NCI-H146 (cell line): ENCODE data around the gene DCAF11.

Experiments
- DNase-seq: peaks from one replicate; lab custom pipeline; 2025; lab: John Stamatoyannopoulos, UW

Gene DCAF11

GRCh38 chr14:24079491-24080141 is 35.0 kb upstream of the DCAF11 start:
- peak; percentile 60 for DNase-seq

GRCh38 chr14:24080142-24080530 is 34.4 kb upstream of the DCAF11 start:
- DNase-seq, result no peak

GRCh38 chr14:24080888-24081738 is 33.5 kb upstream of the DCAF11 start:
- peak; percentile 81 for DNase-seq

- DNase-seq, result no peak
Observed at GRCh38 chr14:24081739-24082211, 32.8 kb upstream of the DCAF11 start.

- DNase-seq, result peak; percentile 7
Observed at GRCh38 chr14:24082411-24083080, 32.0 kb upstream of the DCAF11 start.

DNA sequence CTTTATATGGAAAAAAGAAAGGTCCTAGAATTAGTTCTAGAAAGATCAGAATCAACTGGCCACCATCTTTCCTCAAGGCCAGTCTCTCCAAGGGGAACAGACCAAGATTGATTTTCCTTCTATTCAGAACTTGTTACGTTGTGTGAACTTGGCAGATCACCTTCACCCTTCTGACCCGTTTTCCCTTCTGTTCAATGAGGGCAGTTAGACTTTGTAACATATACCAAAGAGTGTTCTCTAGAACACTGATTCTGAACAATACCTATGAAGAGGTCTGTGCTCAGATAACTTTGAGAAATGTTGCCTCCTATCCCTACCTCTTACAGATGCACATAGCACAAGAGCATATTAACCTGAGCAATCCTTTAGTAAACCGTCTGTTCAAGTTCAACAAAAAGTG is 31.1 kb upstream of the DCAF11 start:
- no peak for DNase-seq

DNA sequence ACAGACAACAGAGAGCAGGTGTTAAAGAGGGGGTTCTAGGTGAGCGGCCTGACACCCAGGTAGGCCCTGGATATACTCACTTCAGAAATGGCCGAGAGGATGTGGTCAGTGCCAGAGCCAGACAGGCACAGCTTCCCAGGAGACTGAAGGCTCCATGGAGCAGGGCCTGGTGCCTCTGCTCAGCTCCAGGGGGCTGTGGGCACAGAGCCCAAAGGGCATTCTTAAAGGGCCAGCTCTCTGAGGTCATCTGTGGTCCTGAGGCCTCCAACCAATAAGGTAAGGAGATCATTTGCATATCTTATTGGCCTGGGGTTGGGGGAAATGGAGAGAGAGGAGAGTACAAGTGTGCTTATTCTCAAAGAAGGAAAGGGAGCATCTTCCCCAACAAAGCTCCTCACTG is 30.1 kb upstream of the DCAF11 start:
- DNase-seq, result no peak

- no peak for DNase-seq
Observed at GRCh38 chr14:24085215-24085614, 29.4 kb upstream of the DCAF11 start.

- DNase-seq, result no peak
Observed at GRCh38 chr14:24086193-24086955, 28.2 kb upstream of the DCAF11 start.

DNA sequence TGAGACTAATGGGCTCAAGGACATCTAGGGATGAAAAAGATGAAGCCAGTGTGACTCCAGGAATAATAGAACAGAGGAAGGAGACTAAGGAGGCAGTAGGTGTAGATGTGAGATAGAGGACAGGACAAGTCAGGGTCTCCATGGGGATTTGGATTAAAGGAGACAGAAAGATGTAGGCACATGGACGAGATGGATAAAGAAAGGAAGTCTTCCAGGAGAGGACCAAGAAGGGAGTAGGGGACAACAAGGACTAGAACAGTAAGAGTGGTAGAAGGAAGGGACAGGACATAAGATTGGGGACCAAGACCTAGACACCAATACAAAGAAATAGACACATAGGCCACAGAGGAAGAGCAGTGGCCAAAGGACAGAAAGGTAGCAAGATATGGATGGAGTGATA is 27.6 kb upstream of the DCAF11 start:
- no peak for DNase-seq

GRCh38 chr14:24088095-24088494 is 26.5 kb upstream of the DCAF11 start:
- no peak for DNase-seq

GRCh38 chr14:24089890-24090289 is 24.7 kb upstream of the DCAF11 start:
- no peak for DNase-seq

DNA sequence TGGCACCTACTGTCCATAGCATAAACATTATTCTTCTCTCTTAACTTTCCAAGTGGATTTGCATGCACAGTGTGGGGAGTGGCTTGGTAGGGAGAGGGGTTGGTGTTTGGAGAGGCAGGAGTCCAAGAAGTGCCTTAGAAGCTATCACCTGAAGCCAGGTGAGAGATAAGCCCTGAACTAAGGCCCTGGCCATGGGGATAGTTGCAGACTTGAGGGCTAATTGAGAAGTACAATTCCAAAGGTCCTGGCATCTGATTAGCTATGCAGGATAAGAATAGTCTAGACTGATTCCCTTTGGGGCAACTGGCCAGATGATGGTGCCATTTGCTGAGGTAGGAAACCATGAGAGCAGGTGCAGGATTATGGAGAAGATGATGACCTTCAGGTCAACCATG is 22.5 kb upstream of the DCAF11 start:
- DNase-seq, result no peak

- no peak for DNase-seq
Observed at GRCh38 chr14:24092505-24093206, 21.9 kb upstream of the DCAF11 start.

GRCh38 chr14:24093207-24093900 is 21.2 kb upstream of the DCAF11 start:
- no peak for DNase-seq

- peak; percentile 94 for DNase-seq
Observed at GRCh38 chr14:24093901-24094840, 20.4 kb upstream of the DCAF11 start, which contains the start of gene PCK2. PCK2 (plus strand) TSS chr14:24094311; CDS start chr14:24094406, 95 bp downstream.

GRCh38 chr14:24094841-24095270 is 19.7 kb upstream of the DCAF11 start:
- DNase-seq, result no peak

DNA sequence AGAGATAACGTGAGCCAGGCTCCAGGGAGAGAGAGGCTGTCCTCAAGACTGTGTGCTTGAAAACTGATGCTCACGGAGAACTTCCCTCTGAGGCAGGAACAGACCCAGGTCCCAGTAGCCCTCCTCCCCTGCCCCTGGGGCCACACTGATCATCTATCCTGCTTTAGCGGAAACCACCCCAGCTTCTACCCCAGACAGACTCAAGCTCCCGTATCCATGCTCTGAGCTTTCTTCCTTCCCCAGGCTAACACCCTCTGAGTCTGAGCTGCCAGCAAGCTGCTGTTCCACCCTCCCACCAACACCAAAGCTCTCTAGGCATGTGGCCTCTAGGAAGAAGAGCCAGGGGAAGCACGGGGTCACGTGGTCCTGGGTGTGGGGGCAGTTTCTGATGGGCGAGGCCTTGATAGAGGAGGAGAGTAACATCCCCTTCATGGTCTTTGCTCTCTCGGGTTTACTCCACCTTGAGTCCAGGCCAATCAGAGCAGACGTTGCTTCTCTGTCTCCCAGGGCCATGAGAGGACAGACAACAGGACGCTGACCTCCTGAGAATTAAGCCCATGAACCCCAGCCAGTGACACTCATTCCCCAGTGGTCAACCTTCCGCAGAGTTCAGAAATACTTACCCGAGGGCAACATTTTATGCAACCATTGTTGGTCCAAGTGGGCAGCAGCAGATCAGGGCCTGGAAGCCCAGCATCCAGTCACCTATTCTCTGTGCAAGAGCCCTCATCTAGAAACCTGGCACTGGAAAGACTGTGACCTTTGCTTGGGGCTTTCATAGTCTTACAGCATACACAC is 19.1 kb upstream of the DCAF11 start:
- peak; percentile 75 for DNase-seq
